Glomerular visceral epithelial cell (primary cell): ENCODE results near the gene BOK.
"Not testable (repeated sequence)": the region's sequence is repeated elsewhere in the genome, so short reads cannot be mapped to it uniquely, and the experiment has no call there.

Experiments used
- DNase-seq: peaks from one replicate; pipeline ENCODE4 v3.0.0-alpha.2; 2016; ENCODE audit errors: extremely low spot score

BOK gene, protein sequence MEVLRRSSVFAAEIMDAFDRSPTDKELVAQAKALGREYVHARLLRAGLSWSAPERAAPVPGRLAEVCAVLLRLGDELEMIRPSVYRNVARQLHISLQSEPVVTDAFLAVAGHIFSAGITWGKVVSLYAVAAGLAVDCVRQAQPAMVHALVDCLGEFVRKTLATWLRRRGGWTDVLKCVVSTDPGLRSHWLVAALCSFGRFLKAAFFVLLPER

DNA sequence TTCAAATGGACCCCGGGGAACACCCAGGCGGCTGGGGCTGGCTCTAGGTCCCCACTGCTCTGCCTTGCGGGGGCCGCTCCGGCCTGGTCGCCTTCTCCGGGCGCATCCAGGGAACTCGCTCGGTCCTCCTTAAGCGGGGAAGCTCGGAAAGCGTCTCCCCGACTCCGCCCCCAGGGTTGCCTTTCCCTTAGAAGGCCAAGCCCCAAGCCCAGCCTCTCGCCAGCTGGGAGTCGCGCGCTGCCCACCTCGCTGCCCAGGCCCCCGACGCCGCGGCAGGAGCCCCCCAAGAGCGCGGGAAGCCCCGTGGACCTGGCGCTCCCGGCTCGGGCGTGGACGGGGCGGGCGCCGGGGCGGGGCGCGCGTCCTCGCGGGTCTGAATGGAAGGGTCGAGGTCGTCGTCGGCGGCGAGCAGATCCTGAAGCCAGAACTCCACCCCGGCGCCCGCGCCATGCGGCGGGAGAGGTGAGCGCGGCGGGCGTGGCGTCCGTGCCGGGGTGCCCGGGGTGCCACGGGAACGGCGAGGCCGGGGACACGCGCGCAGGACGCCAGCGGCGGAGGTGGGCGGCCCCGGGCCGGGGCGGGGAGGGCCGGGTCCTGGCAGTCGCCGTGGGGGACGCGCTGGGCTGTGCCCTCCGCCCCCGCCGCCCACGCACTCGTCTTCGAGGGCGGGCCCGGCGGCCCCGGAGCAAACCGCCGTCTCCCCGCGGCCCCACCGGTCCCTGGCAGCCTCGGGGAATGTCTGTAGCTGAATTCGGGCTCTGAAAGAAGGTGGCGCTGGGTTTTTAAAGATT lies at the start of gene BOK:
Gene BOK, plus strand, starts transcription at position 214 of the 791 bp plus-strand sequence. CDS start 739 bp downstream, outside the sequence.
- peak; percentile 87 for DNase-seq

DNA sequence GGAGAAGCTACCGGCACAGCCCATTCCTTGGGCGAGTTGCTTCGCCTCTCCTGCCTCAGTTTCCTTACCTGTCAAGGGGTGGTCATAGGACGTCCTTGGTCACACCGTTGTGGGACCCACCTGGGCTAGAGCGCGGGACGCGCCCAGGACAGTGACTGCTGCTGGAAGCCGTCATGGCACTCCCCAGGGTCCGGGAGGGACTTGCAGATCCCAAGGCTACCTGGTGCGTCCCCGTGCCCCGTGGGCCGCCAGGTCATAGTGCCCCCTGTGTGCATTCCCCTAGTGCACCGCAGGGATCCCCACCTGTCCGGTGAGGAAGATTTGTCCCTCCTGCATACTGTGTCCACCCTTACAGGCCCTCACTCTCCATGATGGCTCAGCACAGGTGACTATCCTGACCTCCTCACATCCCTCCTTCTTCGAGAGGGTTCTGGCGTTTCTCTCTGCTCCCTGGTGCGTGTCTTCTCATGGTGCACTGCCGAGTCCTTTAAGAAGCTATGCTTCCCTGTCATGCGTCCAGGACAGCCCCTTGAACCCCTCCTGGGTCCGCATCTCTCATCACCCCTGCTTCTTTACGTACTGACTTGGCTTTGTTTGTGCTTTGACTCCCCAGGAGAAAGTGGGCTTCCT lies 49.3 kb upstream of the BOK start:
- no peak for DNase-seq

DNA sequence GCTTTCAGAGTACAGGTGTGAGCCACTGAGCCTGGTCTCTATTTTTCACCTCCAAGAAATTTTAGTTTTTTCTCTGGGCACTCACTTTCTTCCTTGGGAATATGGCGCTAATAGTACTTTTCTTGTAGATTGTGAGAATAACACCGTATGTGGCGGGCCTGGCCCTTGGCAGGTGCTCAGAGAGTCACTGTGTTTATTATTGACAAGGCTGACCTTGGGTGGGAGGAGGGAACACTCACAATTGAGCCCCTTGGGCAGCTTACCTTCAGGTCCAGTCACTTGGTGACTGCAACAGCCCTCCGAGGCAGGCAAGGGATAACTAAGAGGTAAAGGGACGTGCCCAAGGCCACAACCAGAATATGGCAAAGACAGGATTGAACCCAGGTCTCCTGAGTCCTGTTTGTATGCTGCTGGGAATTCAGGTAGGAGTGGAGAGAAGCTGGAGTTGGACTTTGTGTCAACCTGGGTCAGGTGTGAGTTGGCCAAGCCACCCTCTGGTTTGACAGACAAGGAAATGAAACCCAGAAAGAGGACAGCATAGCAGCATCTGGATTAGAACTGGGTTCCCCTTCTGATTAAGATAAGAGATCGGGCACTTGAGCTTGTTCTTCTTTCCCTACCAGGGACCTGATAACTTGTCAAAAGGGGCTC lies 47.3 kb upstream of the BOK start:
- DNase-seq = no peak

DNA sequence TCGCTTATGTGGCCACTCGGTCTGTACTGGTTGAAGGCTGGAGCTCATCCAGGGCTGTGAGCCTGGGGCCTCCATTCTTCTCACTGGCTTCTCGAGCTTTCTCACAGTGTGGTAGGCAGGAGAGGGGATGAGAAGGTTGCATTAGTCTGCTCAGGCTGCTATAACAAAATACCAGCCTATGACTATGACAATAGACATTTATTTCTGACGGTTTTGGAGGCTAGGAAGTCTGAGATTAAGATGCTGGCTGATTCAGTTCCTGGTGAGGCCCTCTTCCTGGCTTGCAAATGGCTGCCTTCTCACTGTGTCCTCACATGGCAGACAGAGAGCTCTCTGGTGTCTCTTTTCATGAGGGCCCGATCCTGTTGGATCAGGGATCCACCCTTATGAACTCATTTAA lies 44.0 kb upstream of the BOK start:
- no peak for DNase-seq

DNA sequence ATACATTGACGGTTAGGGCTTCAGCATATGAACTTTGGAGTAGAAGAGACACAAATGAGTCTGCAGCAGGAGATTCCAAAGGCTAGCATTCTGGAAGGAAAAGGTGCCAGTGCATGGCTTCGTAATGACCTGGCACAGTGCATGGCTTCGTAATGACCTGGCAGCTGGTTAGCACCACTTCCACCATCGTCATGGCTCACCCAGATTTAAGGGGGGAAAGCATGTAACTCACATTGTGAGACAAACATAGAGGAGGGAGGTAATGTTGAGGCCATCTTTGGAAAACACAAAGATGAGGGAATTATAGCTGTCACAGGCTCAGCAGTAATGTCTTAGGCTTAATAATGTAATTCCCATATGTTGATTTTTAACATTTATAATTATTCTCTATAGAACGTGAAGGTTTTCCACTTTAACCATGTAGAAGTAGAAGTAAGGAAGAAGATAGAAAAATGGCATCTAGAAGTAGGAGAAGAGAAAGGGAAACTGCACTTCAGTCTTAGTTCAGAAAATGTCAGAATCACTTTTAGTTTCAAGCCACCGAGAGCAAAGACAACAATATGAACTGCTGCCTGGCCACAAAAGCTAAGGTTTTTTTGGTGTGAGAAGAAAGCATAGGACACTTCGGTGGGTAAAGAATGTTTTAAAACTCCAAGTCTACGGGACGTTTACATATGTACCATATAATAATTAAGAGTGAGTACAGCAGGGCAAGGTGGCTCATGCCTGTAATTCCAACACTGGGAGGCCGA lies 43.4 kb upstream of the BOK start:
- DNase-seq = no peak

DNA sequence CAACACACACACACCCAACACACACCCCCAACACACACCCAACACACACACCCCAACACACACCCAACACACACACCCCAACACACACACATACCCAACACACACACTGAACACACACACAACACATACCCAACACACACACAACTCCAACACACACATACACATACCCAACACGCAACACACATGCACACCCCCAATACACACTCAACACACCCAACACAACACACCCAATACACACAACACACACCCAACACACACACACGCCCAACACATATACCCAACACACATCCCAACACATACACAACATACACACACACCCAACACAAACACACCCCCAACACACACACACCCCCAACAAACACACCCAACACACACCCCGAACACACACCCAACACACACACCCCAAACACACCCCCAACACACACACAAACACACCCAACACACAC lies 42.0 kb upstream of the BOK start:
- no peak for DNase-seq

DNA sequence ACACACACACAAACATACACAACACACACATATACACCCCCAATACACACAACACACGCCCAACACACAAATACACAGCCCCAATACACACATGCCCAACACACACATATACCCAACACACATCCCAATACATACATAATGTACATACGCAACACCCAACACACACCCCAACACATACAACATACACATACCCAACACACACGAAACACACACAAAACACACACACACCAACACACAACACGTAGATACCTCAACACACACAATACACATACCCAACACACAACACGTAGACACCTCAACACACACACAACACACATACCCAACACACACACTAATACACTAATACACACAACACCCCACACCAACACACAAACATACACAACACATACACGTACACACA lies 41.2 kb upstream of the BOK start:
- no peak for DNase-seq

DNA sequence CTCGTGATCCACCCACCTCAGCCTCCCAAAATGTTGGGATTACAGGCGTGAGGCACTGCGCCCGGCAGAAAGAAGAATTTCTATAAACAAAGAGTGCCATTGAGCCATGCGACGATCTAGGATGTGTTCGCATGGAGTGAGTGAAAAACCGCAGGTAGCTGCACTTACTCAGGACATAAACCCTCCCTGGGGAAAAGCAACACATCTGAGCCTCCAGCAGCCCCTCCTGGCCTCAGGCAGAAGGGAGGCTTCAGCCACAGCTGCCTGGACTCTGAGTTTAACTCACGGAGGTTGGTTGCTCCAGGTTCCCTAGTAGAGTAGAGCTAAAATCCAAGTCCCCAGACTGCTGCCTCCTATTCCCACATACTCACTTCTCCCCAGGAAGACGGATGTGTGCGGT lies 38.9 kb upstream of the BOK start:
- no peak for DNase-seq

DNA sequence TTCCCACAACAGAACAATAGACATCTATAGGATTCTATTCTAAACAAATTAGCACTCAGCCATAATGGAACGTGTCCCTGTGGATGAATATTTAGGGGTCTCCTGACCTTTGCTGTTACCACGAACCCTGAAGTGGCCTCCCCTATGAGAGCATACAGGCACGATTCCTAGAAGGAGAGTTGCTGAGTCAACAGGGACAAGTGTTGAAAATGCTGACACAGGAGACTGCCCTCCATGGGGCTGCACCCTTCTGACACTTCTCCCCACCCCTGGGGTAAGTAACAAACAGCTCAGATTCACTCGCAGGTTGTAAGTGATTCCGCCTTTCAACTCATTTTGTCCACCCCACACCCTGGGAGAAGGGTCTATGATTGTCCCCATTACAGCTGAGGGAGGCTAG lies 36.1 kb upstream of the BOK start:
- DNase-seq = no peak

DNA sequence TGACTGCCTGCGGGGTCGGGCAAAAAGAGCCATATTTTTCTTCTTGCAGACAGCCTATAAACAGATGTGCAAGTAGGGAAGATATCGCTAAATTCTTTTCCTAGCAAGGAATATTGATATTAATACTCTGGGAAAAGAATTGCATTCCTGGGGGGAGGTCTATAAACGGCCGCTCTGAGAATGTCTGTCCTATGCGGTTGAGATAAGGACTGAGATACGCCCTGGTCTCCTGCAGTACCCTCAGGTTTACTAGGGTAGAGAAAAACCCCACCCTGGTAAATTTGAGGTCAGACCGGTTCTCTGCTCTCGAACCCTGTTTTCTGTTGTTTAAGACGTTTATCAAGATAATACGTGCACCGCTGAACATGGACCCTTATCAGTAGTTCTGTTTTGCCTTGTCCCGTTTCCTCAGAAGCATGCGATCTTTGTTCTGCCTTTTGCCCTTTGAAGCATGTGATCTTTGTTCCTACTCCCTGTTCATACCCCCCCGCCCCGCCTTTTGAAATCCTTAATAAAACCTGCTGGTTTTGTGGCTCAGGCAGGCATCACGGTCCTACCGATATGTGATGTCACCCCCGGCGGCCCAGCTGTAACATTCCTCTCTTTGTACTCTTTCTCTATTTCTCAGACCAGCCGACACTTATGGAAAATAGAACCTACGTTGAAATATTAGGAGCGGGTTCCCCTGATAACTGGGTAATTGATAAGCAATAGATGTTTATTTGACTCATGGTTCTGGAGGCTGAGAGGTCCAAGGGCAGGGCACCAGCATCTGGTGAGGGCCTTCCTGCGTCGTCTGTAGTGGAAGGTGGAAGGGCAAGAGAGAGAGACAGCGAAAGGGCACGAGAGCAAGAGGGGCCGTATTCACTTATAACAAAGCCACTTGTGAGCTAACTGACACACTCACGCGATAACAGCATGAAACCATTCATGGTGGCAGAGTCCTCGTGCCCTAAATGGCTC lies 32.4 kb upstream of the BOK start:
- DNase-seq = not testable (repeated sequence)

DNA sequence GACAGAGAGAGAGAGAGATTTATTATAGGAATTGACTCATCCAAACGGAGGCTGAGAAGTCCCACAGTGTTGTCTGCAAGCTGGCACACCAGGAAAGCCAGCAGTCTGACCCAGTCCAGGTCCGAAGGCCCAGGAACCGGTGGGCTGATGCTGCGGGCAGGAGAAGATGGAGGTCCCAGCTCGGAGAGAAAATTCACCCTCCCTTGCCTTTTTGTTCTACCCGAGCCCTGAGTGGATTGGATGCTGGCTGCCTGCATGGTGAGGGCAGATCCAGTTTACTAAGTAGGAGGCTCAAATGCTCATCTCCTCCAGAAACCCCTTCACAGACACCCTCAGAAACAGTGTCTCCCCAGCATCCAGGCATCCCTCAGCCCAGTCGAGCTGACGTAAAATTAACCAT lies 28.0 kb upstream of the BOK start:
- no peak for DNase-seq

DNA sequence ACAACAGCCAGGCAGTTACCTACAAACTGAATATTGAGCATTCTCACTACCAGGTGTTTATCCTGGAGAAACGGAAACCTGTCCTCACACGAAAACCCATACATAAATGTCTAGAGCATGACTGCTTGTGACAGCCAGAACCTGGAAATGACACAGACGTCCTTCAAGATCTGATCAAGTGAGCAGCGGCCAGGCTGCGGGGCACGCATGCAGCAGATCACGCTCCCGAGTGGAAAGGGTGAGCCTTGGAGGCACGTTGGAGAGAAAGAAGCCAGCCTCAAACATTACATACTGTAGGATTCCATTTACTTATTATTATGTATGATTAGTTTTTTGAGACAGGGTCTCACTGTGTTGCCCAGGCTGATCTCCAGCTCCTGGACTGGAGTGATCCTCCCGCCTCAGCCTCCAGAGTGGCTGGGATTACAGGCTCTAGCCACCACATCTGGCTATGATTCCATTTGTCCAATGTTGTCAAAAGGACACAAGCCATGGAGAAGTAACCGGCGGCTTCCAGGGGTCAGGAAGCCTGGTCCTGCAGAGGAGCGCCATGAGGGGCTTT lies 27.3 kb upstream of the BOK start:
- no peak for DNase-seq

DNA sequence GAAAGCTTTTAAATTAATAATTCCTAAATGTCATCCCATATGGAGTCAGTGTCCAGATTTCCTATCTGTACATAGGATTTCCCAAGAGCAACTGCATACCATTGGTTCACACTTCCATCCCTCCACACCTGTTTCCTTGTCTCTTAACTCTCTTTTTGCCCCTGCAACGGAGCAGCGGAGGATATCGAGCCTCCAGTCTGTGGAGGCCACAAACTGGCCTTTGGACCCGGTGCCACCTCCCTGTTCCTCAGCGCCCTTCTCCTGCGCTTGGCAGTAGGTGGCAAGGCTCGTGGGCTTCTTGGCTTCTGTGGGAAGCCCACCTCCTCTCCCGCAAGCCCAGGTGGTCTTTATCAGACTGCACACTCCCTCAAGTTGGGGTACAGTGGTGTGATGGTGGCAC lies 26.4 kb upstream of the BOK start:
- no peak for DNase-seq

DNA sequence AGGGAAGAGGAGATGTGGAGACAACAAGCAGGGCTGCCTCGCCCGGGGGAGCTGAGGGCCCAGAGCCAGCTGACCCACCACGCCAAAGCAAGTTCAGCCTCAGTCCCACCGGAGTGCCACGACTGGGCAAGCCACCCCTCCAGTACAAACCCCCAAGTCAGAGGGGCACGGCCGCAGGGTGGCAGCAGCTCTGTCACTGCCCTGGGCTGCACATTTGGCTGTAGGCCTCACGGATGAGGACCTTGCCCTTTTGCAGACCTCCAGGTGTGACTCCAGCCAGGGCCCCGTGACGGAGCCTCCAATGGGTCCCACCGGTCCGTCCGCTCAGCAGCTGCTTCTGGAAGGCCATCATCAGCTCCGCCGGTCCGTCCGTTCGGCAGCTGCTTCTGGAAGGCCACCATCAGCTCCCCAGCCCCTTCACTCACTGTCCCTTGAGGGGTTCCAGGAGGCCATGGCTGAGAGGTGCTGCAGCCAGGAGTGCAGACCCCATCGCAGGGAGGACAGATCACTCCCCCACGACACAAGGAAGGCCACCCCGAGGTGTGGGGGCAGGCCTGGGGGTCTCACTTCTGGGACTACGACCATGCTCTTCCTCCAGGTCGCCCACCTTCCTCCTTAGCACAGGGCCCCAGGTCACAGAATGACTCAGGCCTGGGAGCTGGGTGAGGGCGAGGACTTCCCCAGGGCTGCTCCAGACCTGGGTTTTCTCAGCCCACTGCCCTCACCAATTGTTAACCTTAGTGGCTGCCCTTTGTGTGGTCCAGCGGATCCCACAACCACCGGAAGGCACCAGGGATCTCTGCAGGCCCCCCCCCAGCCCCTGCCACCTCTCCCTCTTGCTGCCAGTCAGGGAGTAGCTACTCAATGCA lies 25.6 kb upstream of the BOK start:
- DNase-seq = peak; percentile 26

DNA sequence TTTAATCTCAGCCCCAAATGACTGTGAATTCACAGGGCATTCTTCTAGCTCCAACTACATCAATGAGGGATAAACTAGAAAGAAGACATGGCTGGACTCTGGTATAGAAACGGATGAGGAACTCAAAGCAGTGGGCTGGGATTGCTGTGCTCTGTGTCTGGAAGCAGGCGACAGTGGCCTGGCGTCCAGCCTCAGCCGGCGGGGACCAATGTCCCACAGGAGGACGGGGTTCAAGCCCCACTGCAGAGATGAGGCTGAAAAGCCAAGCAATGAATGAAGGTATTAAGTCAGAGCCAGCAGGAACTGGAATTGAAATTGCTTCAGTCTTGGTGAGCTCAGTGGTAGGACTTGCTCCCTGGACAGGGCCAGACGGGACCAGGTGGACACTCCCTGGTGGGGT lies 24.3 kb upstream of the BOK start:
- DNase-seq = no peak

DNA sequence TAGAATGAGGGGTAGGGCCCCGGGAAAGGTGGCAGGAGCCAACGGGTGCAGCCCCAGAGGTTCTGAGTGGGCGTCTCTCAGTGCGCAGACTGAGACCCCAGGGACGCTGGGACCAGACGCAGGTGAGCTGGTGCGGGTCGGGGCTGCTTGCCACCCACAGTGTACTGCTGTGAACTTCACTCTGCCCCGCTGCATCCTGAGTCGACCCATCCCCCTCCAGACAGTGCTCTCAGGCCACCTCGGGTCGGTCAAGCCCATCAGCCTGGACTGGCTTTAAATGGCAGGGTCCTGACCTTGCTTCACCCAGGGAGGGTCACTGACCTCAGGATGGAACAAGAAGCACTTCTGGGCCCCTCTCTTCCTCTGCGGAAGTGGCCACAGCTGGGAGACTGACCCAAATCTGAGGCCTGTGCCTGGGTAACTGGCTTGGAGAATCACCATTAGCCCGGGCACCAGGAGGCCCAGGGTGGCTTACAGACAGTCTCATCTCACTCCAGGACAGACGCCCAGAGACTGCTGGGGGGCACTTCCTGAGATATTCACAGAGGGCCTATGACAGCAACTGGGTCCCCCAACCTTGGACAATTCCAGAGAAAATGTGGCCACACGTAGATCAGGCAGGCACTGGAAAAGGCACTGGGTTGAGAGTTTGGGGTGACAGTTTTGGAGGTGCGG lies 23.7 kb upstream of the BOK start:
- DNase-seq = no peak

DNA sequence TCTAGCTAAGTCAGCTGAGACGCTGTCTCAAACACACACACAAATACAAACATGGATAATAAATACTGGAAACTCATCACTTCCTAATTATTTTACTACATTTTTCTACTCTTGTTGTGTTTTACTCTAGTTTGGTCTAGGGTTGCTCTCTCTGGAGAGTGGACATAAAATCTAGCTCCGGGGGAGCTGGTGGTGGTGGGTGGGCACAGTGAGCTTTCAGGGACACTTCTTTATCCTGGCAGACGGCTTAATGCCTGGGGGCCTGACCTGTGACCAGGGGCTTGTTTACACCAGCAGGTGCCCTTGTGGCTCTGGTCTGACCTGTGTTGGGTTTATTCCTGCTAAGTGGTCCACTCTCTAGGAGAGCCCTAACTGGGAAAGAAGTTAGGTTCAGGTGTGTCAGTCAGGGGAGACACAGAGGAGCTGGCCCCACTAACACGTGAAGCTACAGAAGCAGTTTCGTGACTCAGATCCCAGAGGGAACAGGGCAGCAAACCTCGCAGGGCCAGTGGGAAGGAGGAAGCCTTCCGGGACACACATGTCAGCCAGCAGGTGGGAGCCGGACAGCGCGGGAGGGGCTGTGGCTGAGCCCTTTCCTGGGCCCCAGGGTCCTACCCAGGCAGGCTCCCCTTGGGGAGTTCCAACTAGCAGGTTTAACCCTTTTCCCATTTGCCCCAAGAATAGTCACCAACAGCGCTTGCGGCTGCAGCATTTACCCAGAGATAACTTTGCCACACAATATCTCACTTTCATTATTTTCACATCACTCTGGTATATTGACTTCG lies 22.5 kb upstream of the BOK start:
- DNase-seq = no peak
